Astrocyte (in vitro differentiated cells and primary cell): ENCODE data around the gene MTHFD1.

Experiments
- EZH2 ChIP-seq: IDR thresholded peaks from 2 replicates; pipeline ENCODE4 v1.6.1; 2012; ENCODE audit warnings: mild to moderate bottlenecking, low read length, inconsistent platforms; ENCODE audit not compliant: insufficient read depth
- TF ChIP-seq, protein P1 (sequence below): IDR thresholded peaks from 2 replicates; pipeline ENCODE4 v1.5.1; 2011; ENCODE audit warnings: low read depth, mild to moderate bottlenecking, inconsistent platforms, low read length, moderate library complexity; ENCODE audit not compliant: insufficient read depth

DNA sequence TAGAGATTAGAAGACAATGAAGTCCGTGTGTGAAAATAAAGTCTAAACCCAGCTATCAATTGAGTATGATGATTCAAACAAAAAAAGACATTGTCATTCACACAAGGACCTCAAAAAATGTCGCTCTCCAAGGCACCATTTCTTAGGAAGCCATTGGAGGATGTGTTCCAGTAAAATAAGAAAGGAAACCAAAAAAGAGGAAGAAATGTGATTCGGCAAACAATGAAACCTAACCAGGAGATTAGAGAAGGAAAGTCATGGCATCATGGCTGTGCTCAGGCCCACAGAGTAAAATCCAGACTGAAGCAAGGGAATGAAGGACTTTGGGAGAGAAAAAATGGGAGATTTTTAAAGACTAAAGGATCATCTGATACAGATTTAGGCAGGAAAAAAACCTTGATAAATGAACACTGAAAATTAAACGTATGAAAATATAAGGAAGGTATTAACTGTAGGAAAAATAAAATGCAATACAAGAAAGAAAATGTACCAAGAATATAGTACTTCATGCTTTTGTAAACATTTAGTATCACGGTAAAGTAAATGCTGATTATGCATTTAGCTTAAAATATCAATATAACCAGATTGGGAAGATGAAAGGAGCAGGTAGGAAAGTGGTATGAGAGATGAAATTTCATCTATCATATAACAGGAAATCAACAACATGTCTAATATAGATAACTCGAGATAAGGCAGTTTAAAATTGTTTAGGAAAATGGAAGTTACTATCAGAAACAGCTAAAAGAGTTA is 38.2 kb upstream of the MTHFD1 start:
- TF ChIP-seq, protein P1, sequence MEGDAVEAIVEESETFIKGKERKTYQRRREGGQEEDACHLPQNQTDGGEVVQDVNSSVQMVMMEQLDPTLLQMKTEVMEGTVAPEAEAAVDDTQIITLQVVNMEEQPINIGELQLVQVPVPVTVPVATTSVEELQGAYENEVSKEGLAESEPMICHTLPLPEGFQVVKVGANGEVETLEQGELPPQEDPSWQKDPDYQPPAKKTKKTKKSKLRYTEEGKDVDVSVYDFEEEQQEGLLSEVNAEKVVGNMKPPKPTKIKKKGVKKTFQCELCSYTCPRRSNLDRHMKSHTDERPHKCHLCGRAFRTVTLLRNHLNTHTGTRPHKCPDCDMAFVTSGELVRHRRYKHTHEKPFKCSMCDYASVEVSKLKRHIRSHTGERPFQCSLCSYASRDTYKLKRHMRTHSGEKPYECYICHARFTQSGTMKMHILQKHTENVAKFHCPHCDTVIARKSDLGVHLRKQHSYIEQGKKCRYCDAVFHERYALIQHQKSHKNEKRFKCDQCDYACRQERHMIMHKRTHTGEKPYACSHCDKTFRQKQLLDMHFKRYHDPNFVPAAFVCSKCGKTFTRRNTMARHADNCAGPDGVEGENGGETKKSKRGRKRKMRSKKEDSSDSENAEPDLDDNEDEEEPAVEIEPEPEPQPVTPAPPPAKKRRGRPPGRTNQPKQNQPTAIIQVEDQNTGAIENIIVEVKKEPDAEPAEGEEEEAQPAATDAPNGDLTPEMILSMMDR: no peak
- no peak for TF ChIP-seq EZH2
